Measurements from ENCODE around the gene PLEKHH1. TPM values are rescaled to one million over a fixed set of nuclear protein-coding genes. Genes with fewer than 3 reads are reported as not detected.
"Not testable (repeated sequence)": the region's sequence is repeated elsewhere in the genome, so short reads cannot be mapped to it uniquely, and the experiment has no call there.

Gene PLEKHH1
- polyA plus RNA-seq, 4 donors = 30.4 to 85.5 (median 55.2) TPM

GRCh38 chr14:67579636-67580035 lies 46.5 kb downstream of the PLEKHH1 start:
- no peak for DNase-seq (ENCODE audit: low read depth in 4 of 4, low spot score in 2 of 4)

- DNase-seq (ENCODE audit: low read depth in 4 of 4, low spot score in 2 of 4) = no peak
Observed at GRCh38 chr14:67580336-67581171, 47.5 kb downstream of the PLEKHH1 start.

DNA sequence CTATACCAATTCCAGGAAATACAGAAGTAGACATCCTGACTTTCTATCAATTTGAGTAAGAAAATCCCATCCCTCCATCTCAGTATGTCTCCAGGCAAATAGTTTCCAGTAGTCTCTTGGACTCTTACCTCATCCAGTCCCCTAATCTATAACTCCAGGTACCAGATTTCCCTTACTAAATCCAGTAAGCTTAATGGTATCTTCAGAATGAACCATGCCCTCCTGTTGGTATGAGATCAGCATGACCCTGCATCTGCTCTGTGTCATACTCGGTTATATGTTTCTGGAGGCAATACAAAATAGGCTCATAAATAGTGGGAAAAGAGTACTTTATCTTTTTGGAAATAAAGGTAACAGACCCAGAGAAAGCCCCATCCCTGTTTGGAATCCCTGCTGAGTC lies 48.6 kb downstream of the PLEKHH1 start:
- DNase-seq (ENCODE audit: low read depth in 4 of 4, low spot score in 2 of 4) = no peak

DNA sequence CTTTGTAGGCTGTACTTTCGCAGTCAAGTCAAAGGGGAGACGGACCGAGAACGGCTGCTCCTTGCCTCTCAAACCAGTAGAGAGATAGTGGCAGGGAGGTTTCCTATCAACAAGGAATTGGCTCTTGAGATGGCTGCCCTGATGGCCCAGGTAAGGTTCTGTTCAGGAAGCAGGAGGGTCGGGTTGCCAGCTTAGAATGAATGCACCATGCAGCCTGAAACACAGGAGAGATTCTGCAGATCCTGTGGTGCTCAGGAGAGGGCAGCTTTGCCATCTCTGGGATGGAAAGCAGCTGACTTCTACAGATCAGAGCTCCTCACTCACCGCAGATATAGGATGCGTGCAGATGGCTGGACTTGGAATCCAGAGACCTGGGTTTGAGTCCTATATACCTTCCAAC lies 49.0 kb downstream of the PLEKHH1 start:
- no peak for DNase-seq (ENCODE audit: low read depth in 4 of 4, low spot score in 2 of 4)

- DNase-seq (ENCODE audit: low read depth in 4 of 4, low spot score in 2 of 4) = no peak
Observed at GRCh38 chr14:67583711-67584644, 50.9 kb downstream of the PLEKHH1 start.

DNA sequence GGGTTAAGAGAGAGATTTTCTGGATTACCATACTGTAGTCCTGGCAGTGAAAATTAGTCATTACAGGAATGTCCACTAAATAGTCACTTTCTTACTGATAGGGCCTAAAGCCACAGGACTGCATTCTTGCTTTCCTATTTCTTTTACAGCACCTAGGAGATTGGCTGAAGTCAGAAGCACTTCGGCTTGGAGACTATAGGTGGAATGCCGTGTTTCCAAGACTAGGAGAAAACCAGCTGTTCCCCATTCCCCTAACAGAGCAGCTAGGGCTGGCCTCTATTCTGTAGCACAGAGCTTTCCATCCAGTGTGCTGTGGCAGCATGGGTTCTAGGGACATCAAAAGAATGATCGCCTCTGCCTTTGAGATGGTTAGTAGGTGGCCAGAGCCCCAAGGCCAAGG lies 51.9 kb downstream of the PLEKHH1 start:
- no peak for DNase-seq (ENCODE audit: low read depth in 4 of 4, low spot score in 2 of 4)

- no peak for DNase-seq (ENCODE audit: low read depth in 4 of 4, low spot score in 2 of 4)
Observed at GRCh38 chr14:67586369-67586768, 53.3 kb downstream of the PLEKHH1 start.

DNA sequence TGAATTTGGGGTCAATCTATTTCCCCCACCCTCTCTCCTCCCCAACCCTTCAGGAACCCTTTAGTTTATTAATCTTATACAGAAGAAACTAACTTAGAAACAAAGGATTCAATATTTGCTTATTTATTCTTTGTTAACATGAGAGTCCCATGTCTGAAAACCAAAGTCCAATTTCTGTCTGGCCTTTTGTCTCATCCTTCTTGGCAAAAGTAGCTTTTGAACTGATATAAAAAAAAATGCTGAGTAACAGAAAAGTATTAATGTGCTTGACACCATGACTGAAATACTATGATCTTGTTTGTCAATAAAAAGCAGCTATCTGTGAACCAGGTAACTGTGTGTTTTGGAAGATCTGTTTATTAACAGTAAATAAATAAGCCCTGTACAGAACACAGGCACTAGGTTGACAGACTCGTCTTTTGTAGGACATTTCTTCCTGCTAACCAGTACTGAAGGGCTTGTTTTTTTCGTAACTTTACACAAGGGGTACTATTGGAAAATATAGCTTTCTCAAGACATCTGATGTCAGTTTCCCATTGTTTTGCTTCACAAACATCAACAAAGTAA lies 56.2 kb downstream of the PLEKHH1 start:
- no peak for DNase-seq (ENCODE audit: low read depth in 4 of 4, low spot score in 2 of 4)

GRCh38 chr14:67593650-67594049 lies 60.6 kb downstream of the PLEKHH1 start:
- DNase-seq (ENCODE audit: low read depth in 4 of 4, low spot score in 2 of 4) = not testable (repeated sequence)

DNA sequence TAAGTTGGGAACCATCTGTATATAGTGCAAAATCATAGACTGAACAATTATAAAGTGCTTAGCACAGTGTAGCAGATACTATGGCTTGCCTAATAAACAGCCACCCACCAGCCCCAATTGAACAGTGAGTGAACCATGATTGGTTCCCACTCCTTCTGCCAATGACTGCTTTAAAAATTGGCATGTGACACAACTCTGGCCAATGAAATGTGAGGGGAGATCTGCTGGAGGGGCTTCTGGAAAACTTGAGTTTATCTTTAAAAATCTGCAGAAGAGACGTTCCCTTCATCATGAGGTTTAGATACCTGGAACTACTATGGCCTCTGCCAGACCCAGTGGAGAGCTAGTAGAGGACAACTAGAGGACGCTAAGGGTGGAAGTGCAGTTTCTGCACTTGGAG lies 62.3 kb downstream of the PLEKHH1 start:
- DNase-seq (ENCODE audit: low read depth in 4 of 4, low spot score in 2 of 4) = no peak

DNA sequence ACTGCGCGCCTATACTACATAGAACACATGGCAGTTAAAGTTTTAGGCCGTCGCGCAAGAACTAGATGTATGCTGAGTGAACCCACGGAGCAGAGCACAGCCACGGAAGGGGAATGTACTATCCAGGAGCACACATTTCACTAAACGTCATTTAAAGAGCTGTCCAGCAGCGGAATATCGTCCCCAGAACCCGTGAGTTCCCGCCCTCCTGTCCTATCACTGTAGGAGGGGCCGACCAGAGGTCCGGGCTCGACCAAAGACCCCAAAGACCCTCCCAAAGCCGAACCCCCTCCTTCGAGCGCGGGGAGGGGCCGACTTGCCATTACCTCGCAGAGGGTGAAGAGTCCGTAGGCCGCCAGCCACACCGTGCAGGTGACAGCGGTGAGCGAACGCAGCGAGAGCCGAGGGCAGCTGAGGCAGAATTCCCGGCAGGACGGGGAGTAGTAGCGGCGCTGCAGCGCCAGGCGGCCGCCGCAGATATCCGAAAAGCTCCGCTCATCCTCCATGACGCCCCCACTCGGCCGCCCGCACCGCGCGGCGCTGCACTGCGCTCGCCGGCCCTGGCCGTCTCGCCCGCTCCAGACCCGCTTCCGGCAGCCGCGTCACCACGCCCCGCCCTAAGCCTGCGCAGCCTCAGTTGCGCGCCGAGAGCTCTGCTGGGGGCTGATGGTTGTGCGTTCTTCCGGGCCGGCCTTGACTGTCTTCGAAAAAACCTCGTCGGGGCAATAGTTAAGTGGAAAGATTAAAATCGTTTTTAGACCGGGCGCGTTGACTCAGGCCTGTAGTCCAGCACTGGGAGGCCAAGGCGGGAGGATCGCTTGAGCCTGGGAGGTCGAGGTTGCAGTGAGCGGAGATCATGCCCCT lies 66.8 kb downstream of the PLEKHH1 start, which contains the start of gene PIGH:
PIGH (minus strand) TSS at position 571 of the 864 bp plus-strand sequence; CDS start at position 506, 65 bp downstream.
- peak in 3 of 4 donors; percentile 69 to 82 (median 79) for DNase-seq (ENCODE audit: low read depth in 4 of 4, low spot score in 2 of 4)

- not testable (repeated sequence) for DNase-seq (ENCODE audit: low read depth in 4 of 4, low spot score in 2 of 4)
Observed at GRCh38 chr14:67600562-67600974, 67.5 kb downstream of the PLEKHH1 start.

DNA sequence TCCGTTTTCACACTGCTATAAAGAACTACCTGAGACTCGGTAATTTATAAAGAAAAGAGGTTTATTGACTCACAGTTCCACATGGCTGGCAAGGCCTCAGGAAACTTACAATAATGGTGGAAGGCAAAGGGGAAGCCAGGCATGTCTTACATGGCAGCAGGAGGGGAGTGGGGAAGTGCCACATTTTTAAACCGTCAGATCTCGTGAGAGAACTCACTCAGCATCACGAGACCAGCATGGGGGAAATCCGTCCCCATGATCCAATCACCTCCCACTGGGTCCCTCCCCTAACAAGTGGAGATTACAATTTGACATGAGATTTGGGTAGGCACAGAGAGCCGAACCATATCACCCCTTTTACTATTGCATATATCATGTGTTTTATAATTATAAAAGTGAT lies 69.0 kb downstream of the PLEKHH1 start:
- DNase-seq (ENCODE audit: low read depth in 4 of 4, low spot score in 2 of 4) = no peak

DNA sequence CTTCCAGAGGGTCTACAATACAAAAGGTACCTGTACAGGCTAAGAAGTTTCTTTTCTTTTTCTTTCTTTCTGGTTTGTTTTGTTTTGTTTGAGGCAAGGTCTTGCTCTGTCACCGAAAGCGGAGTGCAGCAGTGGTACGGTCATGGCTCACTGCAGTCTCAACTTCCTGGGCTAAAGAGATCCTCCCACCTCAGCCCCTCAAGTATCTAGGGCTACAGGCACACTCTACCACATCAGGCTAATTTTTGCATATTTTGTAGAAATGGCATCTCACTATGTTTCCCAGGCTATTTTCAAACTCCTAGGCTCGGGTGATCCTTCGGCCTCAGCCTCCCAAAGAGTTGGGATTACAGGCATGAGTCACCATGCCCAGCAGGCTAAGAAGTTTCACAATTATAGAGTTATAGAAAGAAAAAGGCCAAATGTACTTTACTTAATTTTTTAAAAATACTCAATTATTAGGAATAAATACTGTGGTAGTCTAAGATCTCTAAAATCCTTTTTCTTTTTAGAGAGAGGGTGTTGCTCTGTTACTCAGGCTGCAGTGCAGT lies 70.0 kb downstream of the PLEKHH1 start:
- DNase-seq (ENCODE audit: low read depth in 4 of 4, low spot score in 2 of 4) = peak in 2 of 4 donors; percentile 18 to 38

DNA sequence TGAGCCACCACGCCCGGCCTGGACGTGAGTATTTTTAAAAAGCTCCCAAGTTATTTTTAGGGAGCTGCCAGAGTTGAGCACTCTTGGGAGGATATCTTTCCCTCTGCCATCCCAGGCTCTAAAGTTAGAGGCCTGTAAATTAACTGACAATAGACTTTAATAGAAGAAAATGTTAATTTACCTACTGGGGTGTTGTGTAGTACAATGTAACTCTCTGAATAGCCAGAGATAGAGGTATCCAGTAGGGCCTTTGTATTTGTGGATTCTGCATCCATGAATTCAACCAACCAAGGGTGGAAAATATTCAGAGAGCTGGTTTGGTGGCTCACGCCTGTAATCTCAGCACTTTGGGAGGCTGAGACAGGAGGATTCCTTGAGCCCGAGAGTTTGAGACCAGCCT lies 74.6 kb downstream of the PLEKHH1 start:
- no peak for DNase-seq (ENCODE audit: low read depth in 4 of 4, low spot score in 2 of 4)

DNA sequence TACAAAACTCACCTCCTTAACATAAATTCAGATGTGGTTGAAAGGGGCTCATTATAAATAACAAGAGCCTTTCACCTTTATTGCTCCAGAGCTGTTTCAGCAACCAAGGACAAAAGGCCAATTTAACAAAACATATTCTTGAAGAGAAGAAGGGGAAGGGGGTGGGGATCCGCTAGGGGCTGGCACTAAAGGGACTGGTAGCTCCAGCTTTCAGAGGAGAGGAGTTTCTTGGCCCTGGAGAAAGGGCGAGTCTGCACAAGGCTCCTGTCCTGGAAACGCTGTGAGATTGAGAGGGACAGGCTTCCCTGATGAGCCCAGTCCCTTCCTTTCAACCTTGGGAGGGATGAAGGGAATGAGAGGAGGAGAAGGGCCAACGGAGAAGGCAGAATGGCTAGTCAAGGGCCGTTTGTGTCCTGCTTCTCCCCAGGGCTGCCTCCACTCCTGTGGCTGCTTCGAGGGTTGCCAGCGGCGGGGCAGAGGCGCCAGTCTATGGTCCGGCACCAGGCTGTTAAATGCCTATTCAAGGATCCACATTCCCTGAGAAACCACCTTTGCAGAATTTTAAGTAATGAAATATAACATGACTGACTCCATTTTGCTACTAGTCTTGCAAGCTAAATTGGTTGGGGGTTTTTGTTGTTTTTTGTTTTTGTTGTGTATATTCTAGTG lies 76.7 kb downstream of the PLEKHH1 start:
- DNase-seq (ENCODE audit: low read depth in 4 of 4, low spot score in 2 of 4) = no peak

GRCh38 chr14:67610491-67610890 lies 77.4 kb downstream of the PLEKHH1 start:
- no peak for DNase-seq (ENCODE audit: low read depth in 4 of 4, low spot score in 2 of 4)

GRCh38 chr14:67618617-67619063 lies 85.5 kb downstream of the PLEKHH1 start:
- DNase-seq (ENCODE audit: low read depth in 4 of 4, low spot score in 2 of 4) = peak in 3 of 4 donors; percentile 53 to 82 (median 54)
